Mesothelial cell of epicardium (in vitro differentiated cells): ENCODE measurements around the gene ARF3. TPM values are rescaled to one million over a fixed set of nuclear protein-coding genes. Genes with fewer than 3 reads are reported as not detected.

Experiments
- DNase-seq, 2 experiments: peaks; one replicate each; pipeline ENCODE4 v3.0.0; 2021; ENCODE audit warnings: low spot score in 2 of 2; ENCODE audit not compliant: unreplicated experiment in 2 of 2
- H3K27ac Mint-ChIP-seq: 2 replicates; pipeline ENCODE4 v1.8.0; 2021; ENCODE audit warnings: mixed read lengths
- H3K27me3 Mint-ChIP-seq: 2 replicates; pipeline ENCODE4 v1.8.0; 2021; ENCODE audit warnings: low read depth, mixed read lengths
- H3K36me3 Mint-ChIP-seq: 2 replicates; pipeline ENCODE4 v1.8.0; 2021; ENCODE audit warnings: mixed read lengths
- H3K4me1 Mint-ChIP-seq: 2 replicates; pipeline ENCODE4 v1.8.0; 2021; ENCODE audit warnings: mixed read lengths
- H3K4me3 Mint-ChIP-seq: 2 replicates; pipeline ENCODE4 v1.8.0; 2021; ENCODE audit warnings: mild to moderate bottlenecking, moderate library complexity, mixed read lengths
- H3K9me3 Mint-ChIP-seq: 2 replicates; pipeline ENCODE4 v1.8.0; 2021; ENCODE audit warnings: mixed read lengths
- CTCF ChIP-seq: fragments of 200-600 bp; sonication (generic); IDR thresholded peaks from one replicate; pipeline ENCODE4 v1.5.0; 2021; ENCODE audit warnings: antibody characterized with exemption; ENCODE audit not compliant: unreplicated experiment
- total RNA-seq: library from RNA; stranded (reverse); gene quantifications from 3 replicates; pipeline ENCODE4 v1.2.1, GENCODE V29; 2021

Gene ARF3
- total RNA-seq, 1 donor from 2014 or later: 123 TPM

- no peak for TF ChIP-seq CTCF
- Mint-ChIP-seq H3K27me3 (peaks cover 48% of the 10 kb centered on the region), H3K4me1 (peaks cover 23% of the 10 kb centered on the region), H3K4me3 (no peak overlapping the region), H3K9me3 (no peaks in the 10 kb centered on the region), H3K27ac (no peak overlapping the region), H3K36me3 (no peaks in the 10 kb centered on the region)
- DNase-seq: no peak
Observed at GRCh38 chr12:48966177-48966895, 9.0 kb upstream of the ARF3 start.

GRCh38 chr12:48965298-48965838, 8.1 kb upstream of the ARF3 start:
- H3K4me3 Mint-ChIP-seq: no peak overlapping the region
- TF ChIP-seq CTCF: no peak
- no peaks in the 10 kb centered on the region for H3K9me3 Mint-ChIP-seq
- H3K27ac Mint-ChIP-seq: no peak overlapping the region
- DNase-seq: no peak
- H3K4me1 Mint-ChIP-seq: peaks cover 14% of the 10 kb centered on the region
- H3K36me3 Mint-ChIP-seq: no peaks in the 10 kb centered on the region
- H3K27me3 Mint-ChIP-seq: peaks cover 45% of the 10 kb centered on the region

GRCh38 chr12:48961801-48962200, 4.5 kb upstream of the ARF3 start:
- H3K27me3 Mint-ChIP-seq: peaks cover 21% of the 10 kb centered on the region

GRCh38 chr12:48961331-48961730, 4.0 kb upstream of the ARF3 start:
- peaks cover 19% of the 10 kb centered on the region for H3K27me3 Mint-ChIP-seq
- no peak overlapping the region for H3K4me3 Mint-ChIP-seq
- H3K4me1 Mint-ChIP-seq: peaks cover 7% of the 10 kb centered on the region
- no peak for DNase-seq
- no peak for TF ChIP-seq CTCF
- H3K36me3 Mint-ChIP-seq: no peaks in the 10 kb centered on the region
- no peaks in the 10 kb centered on the region for H3K9me3 Mint-ChIP-seq
- H3K27ac Mint-ChIP-seq: no peak overlapping the region

More at GRCh38 chr12:48961801-48962200, 4.5 kb upstream of the ARF3 start:
- H3K27ac Mint-ChIP-seq: no peak overlapping the region
- TF ChIP-seq CTCF: no peak
- no peaks in the 10 kb centered on the region for H3K36me3 Mint-ChIP-seq
- no peaks in the 10 kb centered on the region for H3K9me3 Mint-ChIP-seq
- no peak overlapping the region for H3K4me3 Mint-ChIP-seq
- H3K4me1 Mint-ChIP-seq: peaks cover 6% of the 10 kb centered on the region
- DNase-seq: no peak

GRCh38 chr12:48960834-48961233, 3.5 kb upstream of the ARF3 start:
- no peak overlapping the region for H3K4me3 Mint-ChIP-seq
- no peak overlapping the region for H3K27ac Mint-ChIP-seq
- no peaks in the 10 kb centered on the region for H3K36me3 Mint-ChIP-seq
- peaks cover 12% of the 10 kb centered on the region for H3K4me1 Mint-ChIP-seq
- no peaks in the 10 kb centered on the region for H3K9me3 Mint-ChIP-seq
- TF ChIP-seq CTCF: no peak
- H3K27me3 Mint-ChIP-seq: peaks cover 17% of the 10 kb centered on the region
- no peak for DNase-seq
